Heart left ventricle (tissue), 16 donors: ENCODE results near the gene PRKAG2. TPM values are rescaled to one million over a fixed set of nuclear protein-coding genes. Genes with fewer than 3 reads are reported as not detected.

Experiments used
- ATAC-seq, 4 donors: fragments of 200-7000 bp; cut with Tn5 transposase; one replicate each; pipeline ENCODE4 v1.9.1; 2020 to 2022; ENCODE audit warnings: moderate library complexity in 4 of 4, mild to moderate bottlenecking in 3 of 4, moderate number of reproducible peaks in 1 of 4
- DNase-seq, 5 donors: peaks; one replicate each; pipeline ENCODE4 v3.0.0-alpha.2; 2020
- H3K27ac ChIP-seq, 12 donors: fragments of 200-600 bp; sonication (generic) in 4 of 12; one replicate each; pipeline versions ENCODE4 v1.5.0 to v1.8.0; 2016 to 2022; ENCODE audit warnings: mild to moderate bottlenecking in 2 of 12
- H3K27me3 ChIP-seq, 9 donors: fragments of 200-600 bp; sonication (generic) in 2 of 9; one replicate each; pipeline versions ENCODE4 v1.5.1 to v1.8.0; 2016 to 2022; ENCODE audit warnings: mild to moderate bottlenecking in 3 of 9
- H3K36me3 ChIP-seq, 9 donors: fragments of 200-600 bp; sonication (generic) in 2 of 9; one replicate each; pipeline versions ENCODE4 v1.5.0 to v1.8.0; 2018 to 2022; ENCODE audit warnings: mild to moderate bottlenecking in 2 of 9
- H3K4me1 ChIP-seq, 12 donors: fragments of 200-600 bp; sonication (generic) in 4 of 12; one replicate each; pipeline versions ENCODE4 v1.5.0 to v1.8.0; 2016 to 2022; ENCODE audit warnings: mild to moderate bottlenecking in 3 of 12
- H3K4me3 ChIP-seq, 12 donors: fragments of 200-600 bp; sonication (generic) in 4 of 12; one replicate each; pipeline versions ENCODE4 v1.5.0 to v1.8.0; 2017 to 2022; ENCODE audit warnings: mild to moderate bottlenecking in 9 of 12, moderate library complexity in 4 of 12
- H3K9me3 ChIP-seq, 12 donors: fragments of 200-600 bp; sonication (generic) in 4 of 12; one replicate each; pipeline versions ENCODE4 v1.5.0 to v1.8.0; 2016 to 2022; ENCODE audit warnings: mild to moderate bottlenecking in 1 of 12
- CTCF ChIP-seq, 12 donors: fragments of 200-600 bp; sonication (generic) in 4 of 12; IDR thresholded peaks; one replicate each; pipeline versions ENCODE4 v1.5.0 to v1.8.0; 2018 to 2022; ENCODE audit warnings: antibody characterized with exemption in 12 of 12, mild to moderate bottlenecking in 5 of 12
- POLR2A ChIP-seq, 2 donors: fragments of 450-650 bp; IDR thresholded peaks; one replicate each; pipeline ENCODE4 v1.6.1; 2017; ENCODE audit warnings: antibody characterized with exemption in 2 of 2, mild to moderate bottlenecking in 2 of 2, moderate library complexity in 2 of 2
- WGBS, 4 donors: extraction: QIAGEN DNeasy Blood & Tissue Kit in 2 of 4; methylation state at CpG; one replicate each; pipeline versions ENCODE4 v1.1.5 to v1.1.7; 2013 to 2018; 5-methylcytosine and 5-hydroxymethylcytosine counted together
- intact Hi-C, 10 donors: fragments of 100-400 bp; cut with DNase I; formaldehyde crosslinking; loops; one replicate each; pipeline versions ENCODE4 v1.11.1 to v1.14.2; 2022
- polyA plus RNA-seq, 2 donors: library from polyadenylated mRNA; stranded (reverse); fragments of 200-250 nt; gene quantifications; one replicate each; pipeline ENCODE4 v1.2.3, GENCODE V29; 2013
- total RNA-seq, 9 donors: library from RNA; depleted of rRNA in 2 of 9; stranded (reverse); fragments of >200 nt in 2 of 9; fragmentation: NEBNext Ultra II Directional in 3 of 9; extraction: Animal tissue kit (Norgen Biotek cat#: 25700) in 3 of 9; gene quantifications; one replicate each; pipeline versions ENCODE4 v1.1.0 to v1.2.4, GENCODE V29; 2016 to 2023
- donor health status: ischemic (EF 13 %, LVEDD 7.1; RV severe dilation, severe dysfunction).
- donor health status: healthy with polysubstance abuse.
- donor health status: DM: no; HTN: yes; CAD: no.
- donor health status: DM: no; HTN: no; CAD: no.
- donor health status: ischemic (EF 25% LVEDD 6.9; RV normal size, moderate dysfunction).
- donor health status: ischemic (EF 25% LVEDD 5.7; RV mildly dilated, moderate dysfunction).
- donor health status: healthy.
- donor health status: DM: yes; HTN: yes; CAD: no.
- donor health status: ischemic (EF 35%, LVEDD 5.7; RV mildly dilated, moderate dysfunction).
- donor health status: nonischemic (EF 11% LVEDD 7.7; RV severe dilation, severe dysfunction).
- donor health status: DM: yes; HTN: yes; CAD: no.
- donor health status: PGD.
- donor health status: ischemic (EF 29% LVEDD 5.4; RV normal size, mild dysfunction).
- donor health status: nonischemic (EF 23%, LVEDD 6.1; RV moderate dilation, normal function).

The PRKAG2 gene
- total and polyA plus RNA-seq, 11 donors, result 50.2 to 179 (median 108) TPM

- no peak for ATAC-seq
- DNase-seq, result no peak
Observed at GRCh38 chr7:151803841-151804240, 73.1 kb downstream of the PRKAG2 start.

GRCh38 chr7:151802469-151802846 is 74.5 kb downstream of the PRKAG2 start:
- no peak overlapping the region for H3K4me3 ChIP-seq
- intact Hi-C loops, result no loop called here
- ATAC-seq, result no peak
- DNase-seq, result no peak
- H3K36me3 ChIP-seq, result no peaks in the 10 kb centered on the region
- H3K27me3 ChIP-seq, result no peaks in the 10 kb centered on the region
- 80 to 95% (median 94%) methylated on average over 5 of the region's 5 CpGs for WGBS, 4 donors
- no peak for TF ChIP-seq CTCF (IDR thresholded peaks at IDR 0.05)
- no peak for TF ChIP-seq POLR2A (IDR thresholded peaks at IDR 0.05)
- H3K27ac ChIP-seq, result no peak overlapping the region
- peaks cover 0 to 29% (median 0%) of the 10 kb centered on the region in 12 donors for H3K4me1 ChIP-seq
- H3K9me3 ChIP-seq, result no peaks in the 10 kb centered on the region

More at GRCh38 chr7:151803841-151804240, 73.1 kb downstream of the PRKAG2 start:
- intact Hi-C loops, result no loop called here
- H3K9me3 ChIP-seq, result no peaks in the 10 kb centered on the region
- 84 to 90% (median 84%) methylated on average over 8 of the region's 8 CpGs for WGBS, 4 donors
- no peaks in the 10 kb centered on the region for H3K27me3 ChIP-seq
- no peak for TF ChIP-seq CTCF (IDR thresholded peaks at IDR 0.05)
- no peak for TF ChIP-seq POLR2A (IDR thresholded peaks at IDR 0.05)
- H3K4me3 ChIP-seq, result no peak overlapping the region
- H3K27ac ChIP-seq, result no peak overlapping the region
- peaks cover 0 to 29% (median 0%) of the 10 kb centered on the region in 12 donors for H3K4me1 ChIP-seq
- no peaks in the 10 kb centered on the region for H3K36me3 ChIP-seq

- TF ChIP-seq CTCF (IDR thresholded peaks at IDR 0.05) (no peak), POLR2A (IDR thresholded peaks at IDR 0.05) (no peak)
- DNase-seq (no peak), ATAC-seq (no peak)
- Histone ChIP-seq H3K36me3 (no peaks in the 10 kb centered on the region), H3K27ac (no peak overlapping the region), H3K4me1 (peaks cover 0 to 29% (median 2%) of the 10 kb centered on the region in 12 donors), H3K9me3 (no peaks in the 10 kb centered on the region), H3K27me3 (no peaks in the 10 kb centered on the region), H3K4me3 (no peak overlapping the region)
- intact Hi-C loops, result no loop called here
- 81 to 83% (median 82%) methylated on average over 13 to 15 of the region's 15 CpGs for WGBS, 4 donors
Observed at GRCh38 chr7:151801782-151802468, 75.0 kb downstream of the PRKAG2 start.

- ATAC-seq (no peak), DNase-seq (no peak)
- 97 to 98% (median 97%) methylated on average over 5 of the region's 5 CpGs for WGBS, 4 donors
- intact Hi-C loops, result no loop called here
- Histone ChIP-seq H3K27me3 (no peaks in the 10 kb centered on the region), H3K9me3 (no peaks in the 10 kb centered on the region), H3K36me3 (no peaks in the 10 kb centered on the region), H3K4me1 (peaks cover 0 to 30% (median 7%) of the 10 kb centered on the region in 12 donors), H3K27ac (no peak overlapping the region), H3K4me3 (no peak overlapping the region)
- no peak for TF ChIP-seq CTCF (IDR thresholded peaks at IDR 0.05)
- no peak for TF ChIP-seq POLR2A (IDR thresholded peaks at IDR 0.05)
Observed at GRCh38 chr7:151801291-151801690, 75.6 kb downstream of the PRKAG2 start.
